ENCODE measurements around the gene C11orf91. TPM values are rescaled to one million over a fixed set of nuclear protein-coding genes. Genes with fewer than 3 reads are reported as not detected.

The C11orf91 gene
- total and polyA plus RNA-seq, 8 donors, result 2.2 TPM; not detected in 7

- Histone ChIP-seq H3K27ac (peak overlapping the region; percentile 88), H3K4me1 (peaks cover 33 to 85% of the 10 kb centered on the region in 2 donors)
- DNase-seq, result no peak
These were observed 20.8 kb upstream of the C11orf91 start for GRCh38 chr11:33721426-33721825.

GRCh38 chr11:33719587-33719986, 19.0 kb upstream of the C11orf91 start:
- Histone ChIP-seq H3K27me3 (no peaks in the 10 kb centered on the region), H3K36me3 (peaks cover 0 to 79% of the 10 kb centered on the region in 2 donors), H3K27ac (peak overlapping the region in 1 of 2 donors; percentile 37), H3K4me1 (peaks cover 29 to 86% of the 10 kb centered on the region in 2 donors), H3K4me3 (no peak overlapping the region), H3K9me3 (no peaks in the 10 kb centered on the region)
- no peak for TF ChIP-seq CTCF (IDR thresholded peaks at IDR 0.05)
- intact Hi-C loops (cut with DNase I), result no loop called here
- DNase-seq (no peak), ATAC-seq (no peak)

More at GRCh38 chr11:33721426-33721825, 20.8 kb upstream of the C11orf91 start:
- intact Hi-C loops (cut with DNase I), result no loop called here
- no peaks in the 10 kb centered on the region for H3K9me3 ChIP-seq
- no peaks in the 10 kb centered on the region for H3K27me3 ChIP-seq
- TF ChIP-seq CTCF (IDR thresholded peaks at IDR 0.05), result no peak
- no peak for ATAC-seq
- peaks cover 0 to 60% of the 10 kb centered on the region in 2 donors for H3K36me3 ChIP-seq
- no peak overlapping the region for H3K4me3 ChIP-seq

GRCh38 chr11:33718440-33718839, 17.8 kb upstream of the C11orf91 start:
- Histone ChIP-seq H3K27ac (no peak overlapping the region), H3K36me3 (peaks cover 0 to 89% of the 10 kb centered on the region in 2 donors), H3K4me3 (no peak overlapping the region), H3K4me1 (peaks cover 25 to 80% of the 10 kb centered on the region in 2 donors), H3K27me3 (no peaks in the 10 kb centered on the region), H3K9me3 (no peaks in the 10 kb centered on the region)
- TF ChIP-seq CTCF (IDR thresholded peaks at IDR 0.05), result no peak
- ATAC-seq (no peak), DNase-seq (no peak)
- intact Hi-C loops (cut with DNase I), result no loop called here

GRCh38 chr11:33716243-33716642, 15.6 kb upstream of the C11orf91 start:
- Histone ChIP-seq H3K4me1 (peaks cover 13 to 64% of the 10 kb centered on the region in 2 donors), H3K27me3 (no peaks in the 10 kb centered on the region), H3K27ac (peak overlapping the region; percentile 35 to 57), H3K9me3 (no peaks in the 10 kb centered on the region), H3K4me3 (no peak overlapping the region), H3K36me3 (peaks cover 0 to 96% of the 10 kb centered on the region in 2 donors)
- DNase-seq (no peak), ATAC-seq (peak; percentile 22)
- intact Hi-C loops (cut with DNase I), result no loop called here
- TF ChIP-seq CTCF (IDR thresholded peaks at IDR 0.05), result no peak

GRCh38 chr11:33713856-33714398, 13.3 kb upstream of the C11orf91 start:
- H3K9me3 ChIP-seq, result no peaks in the 10 kb centered on the region
- peak; percentile 81 for ATAC-seq
- no peak overlapping the region for H3K4me3 ChIP-seq
- peak in 1 of 4 donors; percentile 35 for DNase-seq
- peaks cover 16 to 58% of the 10 kb centered on the region in 2 donors for H3K4me1 ChIP-seq
- peak overlapping the region; percentile 57 to 61 for H3K27ac ChIP-seq
- no peak for TF ChIP-seq CTCF (IDR thresholded peaks at IDR 0.05)
- intact Hi-C loops (cut with DNase I), result no loop called here
- H3K36me3 ChIP-seq, result peaks cover 0 to 96% of the 10 kb centered on the region in 2 donors
- no peaks in the 10 kb centered on the region for H3K27me3 ChIP-seq
